Astrocyte (in vitro differentiated cells and primary cell): ENCODE measurements around the gene WDR73. TPM values are rescaled to one million over a fixed set of nuclear protein-coding genes. Genes with fewer than 3 reads are reported as not detected.

Experiments
- DNase-seq: peaks from one replicate; pipeline ENCODE4 v3.0.0-alpha.2; 2010; ENCODE audit warnings: low read depth
- FAIRE-seq: peaks from 2 replicates; lab custom pipeline; 2011; peaks lifted over from hg19 to GRCh38; lab: Jason Lieb, UNC
- H2AFZ ChIP-seq: 2 replicates; pipeline ENCODE4 v1.6.0; 2012; ENCODE audit warnings: low read depth, low read length, inconsistent platforms
- H3K27ac ChIP-seq: 2 replicates; pipeline ENCODE4 v1.5.1; 2011; ENCODE audit warnings: low read depth, low read length, inconsistent platforms
- H3K27me3 ChIP-seq: 2 replicates; pipeline ENCODE4 v1.6.0; 2011; ENCODE audit warnings: low read length, inconsistent platforms; ENCODE audit not compliant: insufficient read depth
- H3K36me3 ChIP-seq: 2 replicates; pipeline ENCODE4 v1.5.1; 2011; ENCODE audit warnings: low read length, inconsistent platforms; ENCODE audit not compliant: insufficient read depth
- H3K4me1 ChIP-seq: 2 replicates; pipeline ENCODE4 v1.5.1; 2011; ENCODE audit warnings: low read length, inconsistent platforms; ENCODE audit not compliant: insufficient read depth
- H3K4me2 ChIP-seq: 2 replicates; pipeline ENCODE4 v1.6.0; 2012; ENCODE audit warnings: low read length, inconsistent platforms
- H3K4me3 ChIP-seq: 2 replicates; pipeline ENCODE4 v1.5.1; 2011; ENCODE audit warnings: low read depth, mild to moderate bottlenecking, low read length, inconsistent platforms; ENCODE audit not compliant: insufficient read depth
- H3K79me2 ChIP-seq: 2 replicates; pipeline ENCODE4 v1.6.0; 2012; ENCODE audit warnings: mild to moderate bottlenecking, low read length, inconsistent platforms; ENCODE audit not compliant: insufficient read depth
- H3K9ac ChIP-seq: 2 replicates; pipeline ENCODE4 v1.6.0; 2012; ENCODE audit warnings: mild to moderate bottlenecking, low read length, inconsistent platforms
- H3K9me3 ChIP-seq: 2 replicates; pipeline ENCODE4 v1.5.1; 2012; ENCODE audit warnings: low read depth, mild to moderate bottlenecking, low read length, inconsistent platforms; ENCODE audit not compliant: insufficient read depth
- H4K20me1 ChIP-seq: 2 replicates; pipeline ENCODE4 v1.6.0; 2012; ENCODE audit warnings: low read length, inconsistent platforms; ENCODE audit not compliant: insufficient read depth
- H3K27ac Mint-ChIP-seq: one replicate; pipeline ENCODE4 v1.8.0; 2021; ENCODE audit warnings: mild to moderate bottlenecking, mixed read lengths; ENCODE audit not compliant: unreplicated experiment
- H3K27me3 Mint-ChIP-seq: one replicate; pipeline ENCODE4 v1.8.0; 2021; ENCODE audit warnings: low read depth, mixed read lengths; ENCODE audit not compliant: unreplicated experiment
- H3K36me3 Mint-ChIP-seq: one replicate; pipeline ENCODE4 v1.8.0; 2021; ENCODE audit warnings: low read depth, mixed read lengths; ENCODE audit not compliant: unreplicated experiment
- H3K4me1 Mint-ChIP-seq: one replicate; pipeline ENCODE4 v1.8.0; 2021; ENCODE audit warnings: low read depth, mixed read lengths; ENCODE audit not compliant: unreplicated experiment
- H3K4me3 Mint-ChIP-seq: one replicate; pipeline ENCODE4 v1.8.0; 2021; ENCODE audit warnings: mild to moderate bottlenecking, moderate library complexity, mixed read lengths; ENCODE audit not compliant: unreplicated experiment
- H3K9me3 Mint-ChIP-seq: one replicate; pipeline ENCODE4 v1.8.0; 2021; ENCODE audit warnings: mild to moderate bottlenecking, mixed read lengths; ENCODE audit not compliant: unreplicated experiment
- EZH2 ChIP-seq: IDR thresholded peaks from 2 replicates; pipeline ENCODE4 v1.6.1; 2012; ENCODE audit warnings: mild to moderate bottlenecking, low read length, inconsistent platforms; ENCODE audit not compliant: insufficient read depth
- total RNA-seq: library from RNA; stranded (reverse); gene quantifications from 2 replicates; pipeline ENCODE4 v1.2.1, GENCODE V29; 2021
- TF ChIP-seq, protein P1 (sequence below): IDR thresholded peaks from 2 replicates; pipeline ENCODE4 v1.5.1; 2011; ENCODE audit warnings: low read depth, mild to moderate bottlenecking, inconsistent platforms, low read length, moderate library complexity; ENCODE audit not compliant: insufficient read depth

The WDR73 gene
- total RNA-seq, 1 donor from 2014 or later, result 23.9 TPM

DNA sequence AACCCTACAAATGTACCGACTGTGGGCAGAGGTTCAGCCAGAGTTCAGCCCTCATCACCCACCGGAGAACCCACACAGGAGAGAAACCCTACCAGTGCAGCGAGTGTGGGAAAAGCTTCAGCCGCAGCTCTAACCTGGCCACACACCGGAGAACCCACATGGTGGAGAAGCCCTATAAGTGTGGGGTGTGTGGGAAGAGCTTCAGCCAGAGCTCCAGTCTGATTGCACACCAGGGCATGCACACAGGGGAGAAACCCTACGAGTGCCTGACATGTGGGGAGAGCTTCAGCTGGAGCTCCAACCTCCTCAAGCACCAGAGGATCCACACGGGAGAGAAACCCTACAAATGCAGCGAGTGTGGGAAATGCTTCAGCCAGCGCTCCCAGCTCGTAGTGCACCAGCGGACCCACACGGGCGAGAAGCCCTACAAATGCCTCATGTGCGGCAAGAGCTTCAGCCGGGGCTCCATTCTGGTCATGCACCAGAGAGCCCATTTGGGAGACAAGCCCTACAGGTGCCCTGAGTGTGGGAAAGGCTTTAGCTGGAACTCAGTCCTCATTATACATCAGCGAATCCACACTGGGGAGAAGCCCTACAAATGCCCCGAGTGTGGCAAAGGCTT is 32.6 kb downstream of the WDR73 start:
- no peak overlapping the region for H3K9ac ChIP-seq
- H3K9me3 Mint-ChIP-seq, result peaks cover 39% of the 10 kb centered on the region
- no peaks in the 10 kb centered on the region for H3K4me1 ChIP-seq
- no peak for FAIRE-seq
- H3K27me3 ChIP-seq, result no peaks in the 10 kb centered on the region
- no peak overlapping the region for H3K4me3 ChIP-seq
- no peaks in the 10 kb centered on the region for H3K4me1 Mint-ChIP-seq
- no peak for DNase-seq
- no peak overlapping the region for H3K4me2 ChIP-seq
- no peak overlapping the region for H2AFZ ChIP-seq
- H3K9me3 ChIP-seq, result peaks cover 30% of the 10 kb centered on the region
- peaks cover 20% of the 10 kb centered on the region for H3K36me3 ChIP-seq
- H3K36me3 Mint-ChIP-seq, result peaks cover 53% of the 10 kb centered on the region
- H3K27ac Mint-ChIP-seq, result no peak overlapping the region
- peaks cover 7% of the 10 kb centered on the region for H3K79me2 ChIP-seq
- H3K27me3 Mint-ChIP-seq, result no peaks in the 10 kb centered on the region
- H3K4me3 Mint-ChIP-seq, result no peak overlapping the region
- no peaks in the 10 kb centered on the region for H4K20me1 ChIP-seq
- TF ChIP-seq EZH2, result no peak
- TF ChIP-seq, protein P1, sequence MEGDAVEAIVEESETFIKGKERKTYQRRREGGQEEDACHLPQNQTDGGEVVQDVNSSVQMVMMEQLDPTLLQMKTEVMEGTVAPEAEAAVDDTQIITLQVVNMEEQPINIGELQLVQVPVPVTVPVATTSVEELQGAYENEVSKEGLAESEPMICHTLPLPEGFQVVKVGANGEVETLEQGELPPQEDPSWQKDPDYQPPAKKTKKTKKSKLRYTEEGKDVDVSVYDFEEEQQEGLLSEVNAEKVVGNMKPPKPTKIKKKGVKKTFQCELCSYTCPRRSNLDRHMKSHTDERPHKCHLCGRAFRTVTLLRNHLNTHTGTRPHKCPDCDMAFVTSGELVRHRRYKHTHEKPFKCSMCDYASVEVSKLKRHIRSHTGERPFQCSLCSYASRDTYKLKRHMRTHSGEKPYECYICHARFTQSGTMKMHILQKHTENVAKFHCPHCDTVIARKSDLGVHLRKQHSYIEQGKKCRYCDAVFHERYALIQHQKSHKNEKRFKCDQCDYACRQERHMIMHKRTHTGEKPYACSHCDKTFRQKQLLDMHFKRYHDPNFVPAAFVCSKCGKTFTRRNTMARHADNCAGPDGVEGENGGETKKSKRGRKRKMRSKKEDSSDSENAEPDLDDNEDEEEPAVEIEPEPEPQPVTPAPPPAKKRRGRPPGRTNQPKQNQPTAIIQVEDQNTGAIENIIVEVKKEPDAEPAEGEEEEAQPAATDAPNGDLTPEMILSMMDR, result no peak
- no peak overlapping the region for H3K27ac ChIP-seq

DNA sequence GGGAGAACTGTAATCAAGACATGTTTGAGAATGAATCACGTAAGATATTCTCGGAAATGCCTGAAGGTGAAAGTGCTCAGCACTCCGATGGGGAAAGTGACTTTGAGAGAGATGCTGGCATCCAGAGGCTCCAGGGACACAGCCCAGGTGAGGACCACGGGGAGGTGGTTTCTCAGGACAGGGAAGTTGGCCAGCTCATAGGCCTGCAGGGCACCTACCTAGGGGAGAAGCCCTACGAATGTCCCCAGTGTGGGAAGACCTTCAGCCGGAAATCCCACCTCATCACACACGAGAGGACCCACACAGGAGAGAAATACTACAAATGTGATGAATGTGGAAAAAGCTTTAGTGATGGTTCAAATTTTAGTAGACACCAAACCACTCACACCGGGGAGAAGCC is 33.5 kb downstream of the WDR73 start:
- peaks cover 30% of the 10 kb centered on the region for H3K9me3 ChIP-seq
- Mint-ChIP-seq H3K9me3 (peaks cover 39% of the 10 kb centered on the region), H3K36me3 (peaks cover 54% of the 10 kb centered on the region), H3K27me3 (no peaks in the 10 kb centered on the region), H3K4me1 (no peaks in the 10 kb centered on the region), H3K4me3 (no peak overlapping the region), H3K27ac (no peak overlapping the region)
- no peak overlapping the region for H3K4me3 ChIP-seq
- H3K79me2 ChIP-seq, result peaks cover 9% of the 10 kb centered on the region
- DNase-seq (no peak), FAIRE-seq (no peak)
- peaks cover 20% of the 10 kb centered on the region for H3K36me3 ChIP-seq
- no peaks in the 10 kb centered on the region for H3K4me1 ChIP-seq
- peaks cover 1% of the 10 kb centered on the region for H4K20me1 ChIP-seq
- TF ChIP-seq, protein P1, result no peak
- no peak for TF ChIP-seq EZH2
- H2AFZ ChIP-seq, result no peak overlapping the region
- no peak overlapping the region for H3K27ac ChIP-seq
- H3K4me2 ChIP-seq, result no peak overlapping the region
- no peak overlapping the region for H3K9ac ChIP-seq
- no peaks in the 10 kb centered on the region for H3K27me3 ChIP-seq

DNA sequence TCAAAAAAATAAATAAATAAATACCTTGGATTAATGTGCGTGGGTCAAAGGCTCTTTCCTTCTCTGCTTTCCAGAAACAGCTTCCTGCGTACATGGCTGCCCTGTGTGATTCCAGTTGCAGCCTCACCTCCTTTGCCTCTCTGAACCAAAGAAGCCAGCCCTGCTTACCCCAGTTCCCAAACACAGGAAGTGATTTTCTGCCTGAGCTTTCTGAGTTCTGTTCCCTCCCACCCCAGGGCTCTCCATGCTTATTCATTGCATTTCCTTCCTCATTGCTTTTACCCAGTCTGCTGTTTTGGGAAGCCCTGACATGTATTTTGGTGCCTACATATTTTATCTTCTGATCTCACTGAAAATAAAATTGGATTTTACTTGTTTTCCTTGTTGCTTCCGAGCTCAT is 37.8 kb downstream of the WDR73 start:
- H3K27ac Mint-ChIP-seq, result no peak overlapping the region
- peaks cover 14% of the 10 kb centered on the region for H3K9me3 ChIP-seq
- no peak overlapping the region for H3K27ac ChIP-seq
- DNase-seq (no peak), FAIRE-seq (no peak)
- no peak overlapping the region for H3K4me2 ChIP-seq
- peaks cover 12% of the 10 kb centered on the region for H3K9me3 Mint-ChIP-seq
- no peak overlapping the region for H3K4me3 ChIP-seq
- H2AFZ ChIP-seq, result no peak overlapping the region
- H3K4me1 ChIP-seq, result no peaks in the 10 kb centered on the region
- H3K4me1 Mint-ChIP-seq, result no peaks in the 10 kb centered on the region
- H4K20me1 ChIP-seq, result peaks cover 7% of the 10 kb centered on the region
- no peak overlapping the region for H3K4me3 Mint-ChIP-seq
- no peaks in the 10 kb centered on the region for H3K27me3 Mint-ChIP-seq
- H3K36me3 Mint-ChIP-seq, result peaks cover 27% of the 10 kb centered on the region
- no peak for TF ChIP-seq EZH2
- TF ChIP-seq, protein P1, result no peak
- no peaks in the 10 kb centered on the region for H3K27me3 ChIP-seq
- H3K36me3 ChIP-seq, result peaks cover 9% of the 10 kb centered on the region
- H3K79me2 ChIP-seq, result peaks cover 19% of the 10 kb centered on the region
- no peak overlapping the region for H3K9ac ChIP-seq
